ENCODE results near the gene IL1R2. TPM values are rescaled to one million over a fixed set of nuclear protein-coding genes. Genes with fewer than 3 reads are reported as not detected.
"Not testable (repeated sequence)": the region's sequence is repeated elsewhere in the genome, so short reads cannot be mapped to it uniquely, and the experiment has no call there.

IL1R2 gene
- total and polyA plus RNA-seq, 2 experiments from 2014 or later, result not detected

DNA sequence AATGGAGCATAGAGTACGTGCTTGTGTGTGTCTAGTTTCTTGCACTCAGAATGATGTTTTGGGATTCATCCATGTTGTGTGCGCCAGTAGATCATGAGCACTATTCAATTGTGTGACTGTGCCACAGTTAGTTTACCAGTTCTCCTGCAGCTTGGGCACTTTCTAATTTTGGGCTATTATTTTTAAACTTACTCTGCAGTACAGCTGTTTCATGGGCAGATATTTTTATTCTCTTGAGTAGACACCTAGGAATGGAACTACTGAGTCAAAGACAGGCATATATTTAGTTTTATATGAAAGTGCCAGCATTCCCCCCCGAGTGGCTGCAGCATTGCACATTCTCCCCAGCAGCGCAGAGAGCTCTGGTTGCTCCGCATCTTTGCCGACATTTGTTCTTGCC, 74.8 kb downstream of the IL1R2 start:
- Histone ChIP-seq H3K4me3 (no peak overlapping the region), H3K4me1 (ENCODE audit: low read depth) (peaks cover 32% of the 10 kb centered on the region), H3K27me3 (no peaks in the 10 kb centered on the region), H3K36me3 (no peaks in the 10 kb centered on the region), H3K9me3 (ENCODE audit: low read depth) (no peaks in the 10 kb centered on the region), H3K27ac (no peak overlapping the region)
- DNase-seq (ENCODE audit: low read depth in 1 of 2, low spot score in 1 of 2), result no peak
- TF ChIP-seq, protein P1, sequence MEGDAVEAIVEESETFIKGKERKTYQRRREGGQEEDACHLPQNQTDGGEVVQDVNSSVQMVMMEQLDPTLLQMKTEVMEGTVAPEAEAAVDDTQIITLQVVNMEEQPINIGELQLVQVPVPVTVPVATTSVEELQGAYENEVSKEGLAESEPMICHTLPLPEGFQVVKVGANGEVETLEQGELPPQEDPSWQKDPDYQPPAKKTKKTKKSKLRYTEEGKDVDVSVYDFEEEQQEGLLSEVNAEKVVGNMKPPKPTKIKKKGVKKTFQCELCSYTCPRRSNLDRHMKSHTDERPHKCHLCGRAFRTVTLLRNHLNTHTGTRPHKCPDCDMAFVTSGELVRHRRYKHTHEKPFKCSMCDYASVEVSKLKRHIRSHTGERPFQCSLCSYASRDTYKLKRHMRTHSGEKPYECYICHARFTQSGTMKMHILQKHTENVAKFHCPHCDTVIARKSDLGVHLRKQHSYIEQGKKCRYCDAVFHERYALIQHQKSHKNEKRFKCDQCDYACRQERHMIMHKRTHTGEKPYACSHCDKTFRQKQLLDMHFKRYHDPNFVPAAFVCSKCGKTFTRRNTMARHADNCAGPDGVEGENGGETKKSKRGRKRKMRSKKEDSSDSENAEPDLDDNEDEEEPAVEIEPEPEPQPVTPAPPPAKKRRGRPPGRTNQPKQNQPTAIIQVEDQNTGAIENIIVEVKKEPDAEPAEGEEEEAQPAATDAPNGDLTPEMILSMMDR (IDR thresholded peaks at IDR 0.05; ENCODE audit: low read depth, low read length), result no peak

DNA sequence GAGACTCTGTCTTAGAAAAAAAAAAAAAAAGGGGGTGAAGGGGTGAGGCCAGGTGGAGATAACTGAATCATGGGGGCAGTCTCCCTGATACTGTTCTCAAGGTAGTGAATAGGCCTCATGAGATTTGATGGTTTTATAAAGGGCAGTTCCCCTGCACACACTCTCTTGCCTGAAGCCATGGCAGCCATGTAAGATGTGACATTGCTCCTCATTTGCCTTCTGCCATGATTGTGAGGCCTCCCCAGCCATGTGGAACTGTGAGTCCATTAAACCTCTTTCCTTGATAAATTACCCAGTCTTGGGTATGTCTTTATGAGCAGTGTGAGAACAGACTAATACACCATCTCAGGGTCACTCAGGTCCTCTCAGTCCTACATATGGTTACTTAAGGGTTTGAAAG, 76.4 kb downstream of the IL1R2 start:
- not testable (repeated sequence) for H3K9me3 ChIP-seq (ENCODE audit: low read depth); H3K27ac ChIP-seq; H3K27me3 ChIP-seq; H3K36me3 ChIP-seq; H3K4me3 ChIP-seq; DNase-seq (ENCODE audit: low read depth in 1 of 2, low spot score in 1 of 2)
- peaks cover 26% of the 10 kb centered on the region for H3K4me1 ChIP-seq (ENCODE audit: low read depth)

DNA sequence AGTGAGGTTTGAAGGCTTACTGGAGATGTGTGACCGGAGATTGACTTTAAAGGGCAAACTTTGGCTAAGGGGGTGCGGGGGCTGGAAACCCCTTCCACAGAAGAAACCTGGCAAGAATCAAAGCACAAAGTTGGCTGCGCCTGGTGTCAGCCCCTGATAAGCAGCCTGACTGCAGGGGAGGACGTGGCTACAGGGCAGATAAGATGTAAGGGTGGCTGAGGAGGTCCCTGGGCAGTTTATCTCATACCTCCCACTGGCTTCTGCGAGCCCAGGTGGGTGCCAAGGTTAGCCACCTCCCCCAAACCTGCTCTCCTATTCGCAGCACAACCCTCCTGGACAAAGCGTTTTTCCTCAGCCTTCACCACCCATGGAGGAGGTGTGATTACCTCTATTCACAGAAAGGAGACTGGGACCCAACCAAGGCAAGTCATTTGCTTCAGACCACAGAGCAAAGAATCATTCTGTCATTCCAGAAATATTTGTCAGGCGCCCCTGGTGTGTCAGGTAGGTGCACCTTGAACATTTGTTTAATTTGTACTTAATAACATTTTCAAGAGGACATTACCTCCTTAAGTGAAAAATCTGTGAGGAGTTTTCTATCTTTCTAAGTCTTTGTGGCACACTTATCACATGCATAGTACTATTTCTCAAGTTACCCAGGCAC, 77.7 kb downstream of the IL1R2 start:
- TF ChIP-seq, protein P1 (IDR thresholded peaks at IDR 0.05; ENCODE audit: low read depth, low read length), result no peak
- Histone ChIP-seq H3K9me3 (ENCODE audit: low read depth) (no peaks in the 10 kb centered on the region), H3K36me3 (no peaks in the 10 kb centered on the region), H3K27me3 (no peaks in the 10 kb centered on the region), H3K27ac (no peak overlapping the region), H3K4me1 (ENCODE audit: low read depth) (peaks cover 14% of the 10 kb centered on the region), H3K4me3 (no peak overlapping the region)
- DNase-seq (ENCODE audit: low read depth in 1 of 2, low spot score in 1 of 2), result peak in 1 of 2 donors; percentile 79

DNA sequence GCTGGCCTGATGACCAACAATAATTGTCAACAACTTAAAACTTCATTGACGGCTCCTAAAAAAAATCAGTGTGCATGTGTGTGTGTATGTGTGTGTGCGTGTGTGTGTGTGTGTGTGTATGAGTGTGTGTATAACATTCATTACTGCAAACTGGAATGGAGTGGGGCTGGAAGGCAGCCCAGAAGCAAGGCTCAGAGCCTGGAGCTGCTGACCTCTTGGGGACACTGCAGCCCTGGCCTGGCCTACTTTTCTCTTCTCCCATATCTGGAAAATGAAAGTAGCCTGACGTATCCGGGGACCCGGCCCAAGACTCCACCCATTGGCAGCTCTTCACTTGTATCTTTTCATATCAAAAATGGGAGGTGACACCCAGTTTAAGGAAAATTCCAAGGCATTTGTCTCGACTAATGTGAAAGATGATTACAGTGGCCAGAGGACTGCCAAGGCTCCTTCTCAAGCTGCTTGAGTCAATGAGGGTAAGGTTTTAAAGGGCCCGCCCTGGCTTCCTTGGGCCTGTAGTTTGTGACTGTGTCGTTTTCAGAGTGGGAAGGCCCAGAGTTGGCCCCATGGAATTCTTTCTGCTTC, 78.4 kb downstream of the IL1R2 start:
- Histone ChIP-seq H3K4me3 (no peak overlapping the region), H3K36me3 (no peaks in the 10 kb centered on the region), H3K4me1 (ENCODE audit: low read depth) (peaks cover 11% of the 10 kb centered on the region), H3K27me3 (no peaks in the 10 kb centered on the region), H3K9me3 (ENCODE audit: low read depth) (no peaks in the 10 kb centered on the region), H3K27ac (no peak overlapping the region)
- DNase-seq (ENCODE audit: low read depth in 1 of 2, low spot score in 1 of 2), result peak in 1 of 2 donors; percentile 98
- TF ChIP-seq, protein P1 (IDR thresholded peaks at IDR 0.05; ENCODE audit: low read depth, low read length), result peak; percentile 21

DNA sequence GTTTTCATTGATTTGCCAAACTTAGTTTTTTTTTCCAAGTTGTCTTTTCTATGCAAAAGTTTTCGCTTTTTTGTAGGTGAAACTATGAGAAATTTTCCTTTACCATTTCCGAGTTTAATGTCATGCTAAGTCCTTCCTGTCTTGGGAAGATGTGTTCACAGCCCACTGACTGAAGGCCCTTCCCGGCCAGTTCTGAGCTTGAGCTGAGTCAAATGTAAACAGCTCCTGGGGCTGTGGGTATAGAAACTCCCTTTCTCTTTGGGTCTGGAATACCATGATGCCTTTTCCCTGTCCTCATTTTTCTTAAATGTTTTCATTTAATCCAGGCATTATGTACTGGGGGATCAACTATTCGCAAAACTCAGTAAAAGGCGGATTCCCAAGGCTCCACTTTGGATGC, 81.0 kb downstream of the IL1R2 start:
- no peak overlapping the region for H3K27ac ChIP-seq
- DNase-seq (ENCODE audit: low read depth in 1 of 2, low spot score in 1 of 2), result peak in 1 of 2 donors; percentile 40
- no peaks in the 10 kb centered on the region for H3K9me3 ChIP-seq (ENCODE audit: low read depth)
- H3K36me3 ChIP-seq, result no peaks in the 10 kb centered on the region
- TF ChIP-seq, protein P1 (IDR thresholded peaks at IDR 0.05; ENCODE audit: low read depth, low read length), result no peak
- peaks cover 11% of the 10 kb centered on the region for H3K4me1 ChIP-seq (ENCODE audit: low read depth)
- H3K4me3 ChIP-seq, result no peak overlapping the region
- no peaks in the 10 kb centered on the region for H3K27me3 ChIP-seq

DNA sequence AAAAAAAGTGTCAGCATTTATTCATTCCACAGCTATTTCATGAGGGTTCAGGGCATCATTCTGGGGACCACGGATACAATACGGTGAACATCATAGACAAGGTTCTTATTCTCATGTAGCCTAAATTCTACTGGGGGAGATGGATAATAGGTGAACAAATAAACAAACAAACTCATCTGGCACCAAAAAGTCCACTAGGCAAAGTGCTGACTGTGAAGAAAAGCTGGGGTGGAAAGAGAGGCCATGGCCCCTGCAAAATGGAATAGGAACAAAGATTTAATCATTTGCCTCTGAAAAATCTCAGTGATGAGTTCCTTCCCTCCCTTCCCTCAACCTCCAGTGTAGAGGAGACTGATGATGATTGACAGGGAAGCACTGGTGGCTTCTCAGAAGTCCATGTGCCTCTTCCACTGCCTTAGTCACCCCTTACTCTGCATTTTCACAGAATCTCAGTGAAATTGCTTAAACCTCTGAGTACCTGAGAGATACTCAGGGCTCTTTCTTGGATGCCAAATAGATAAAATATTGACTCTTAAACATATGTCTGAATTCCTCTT, 81.5 kb downstream of the IL1R2 start:
- H3K36me3 ChIP-seq, result no peaks in the 10 kb centered on the region
- no peaks in the 10 kb centered on the region for H3K27me3 ChIP-seq
- H3K27ac ChIP-seq, result no peak overlapping the region
- no peak for DNase-seq (ENCODE audit: low read depth in 1 of 2, low spot score in 1 of 2)
- H3K9me3 ChIP-seq (ENCODE audit: low read depth), result no peaks in the 10 kb centered on the region
- TF ChIP-seq, protein P1 (IDR thresholded peaks at IDR 0.05; ENCODE audit: low read depth, low read length), result no peak
- H3K4me1 ChIP-seq (ENCODE audit: low read depth), result peaks cover 11% of the 10 kb centered on the region
- H3K4me3 ChIP-seq, result no peak overlapping the region
